GM12891 (cell line): ENCODE results near the gene CST11.

Experiments
- PAX5 ChIP-seq: IDR thresholded peaks from 2 replicates; pipeline ENCODE4 v1.6.1; 2011; ENCODE audit warnings: low read length, moderate library complexity, mild to moderate bottlenecking; ENCODE audit not compliant: insufficient read depth, severe bottlenecking
- POLR2A ChIP-seq: IDR thresholded peaks from 2 replicates; pipeline ENCODE4 v1.6.1; 2011; ENCODE audit warnings: low read depth, low read length, control low read depth
- POLR2AphosphoS5 ChIP-seq: IDR thresholded peaks from 2 replicates; pipeline ENCODE4 v1.6.1; 2011; ENCODE audit warnings: low read depth, low read length, control low read depth
- POU2F2 ChIP-seq: IDR thresholded peaks from 2 replicates; pipeline ENCODE4 v1.6.1; 2011; ENCODE audit warnings: low read depth, mild to moderate bottlenecking, control low read depth, low read length, moderate library complexity
- SPI1 ChIP-seq: IDR thresholded peaks from 2 replicates; pipeline ENCODE4 v1.6.1; 2011; ENCODE audit warnings: low read depth, low read length, control low read depth
- TAF1 ChIP-seq: IDR thresholded peaks from 2 replicates; pipeline ENCODE4 v1.6.1; 2011; ENCODE audit warnings: low read depth, low read length, control low read depth

DNA sequence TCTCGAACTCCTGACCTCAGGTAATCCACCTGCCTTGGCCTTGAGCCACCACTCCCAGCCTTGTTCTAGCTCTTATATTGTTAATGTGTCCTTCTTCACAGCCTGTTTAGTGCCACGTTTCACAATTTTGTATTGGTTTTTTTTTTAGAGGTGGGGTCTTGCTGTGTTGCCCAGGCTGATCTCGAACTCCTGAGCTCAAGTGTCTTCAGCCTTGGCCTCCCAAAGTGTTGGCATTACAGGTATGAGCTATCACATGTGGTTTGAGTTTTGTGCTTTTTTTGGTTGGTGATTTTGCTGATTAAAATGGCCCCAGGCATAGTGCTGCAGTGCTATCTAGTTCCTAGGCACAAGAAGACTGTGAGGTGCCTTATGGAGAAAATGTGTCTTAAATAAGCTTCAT is 19.0 kb downstream of the CST11 start:
- TF ChIP-seq POLR2AphosphoS5 (no peak), TAF1 (no peak), SPI1 (no peak), POLR2A (no peak), PAX5 (no peak), POU2F2 (no peak)
